IMR-90 (cell line): ENCODE results near the gene NSA2. TPM values are rescaled to one million over a fixed set of nuclear protein-coding genes. Genes with fewer than 3 reads are reported as not detected.
A peak's percentile ranks its signal among the peaks of the same experiment; 100 is the strongest.

Experiments
- ATAC-seq: fragments of 200-7000 bp; cut with Tn5 transposase; 2 replicates; pipeline ENCODE4 v1.9.1; 2020; ENCODE audit warnings: low read depth, mild to moderate bottlenecking, moderate library complexity
- BruUV-seq: library from RNA; stranded (reverse); fragments of 400-500 nt; replicated peaks from 2 replicates; lab custom pipeline; 2021; lab: Mats Ljungman, UMichigan
- CTCF ChIA-PET: fragments of 300-600 bp; formaldehyde crosslinking; extraction: SDS; loops from one replicate; lab custom pipeline; 2021; ENCODE audit warnings: antibody characterized with exemption; lab: Yijun Ruan, JAX
- POLR2A ChIA-PET: fragments of 300-600 bp; sonication (Branson Sonifier 250); formaldehyde crosslinking; loops from one replicate; lab custom pipeline; 2022; ENCODE audit warnings: antibody characterized with exemption; ENCODE audit not compliant: unreplicated experiment; lab: Charles Lee
- DNase-seq: peaks from one replicate; pipeline ENCODE4 v3.0.0; 2013
- H2AFZ ChIP-seq: replicated peaks from 2 replicates; pipeline ENCODE3; 2013; ENCODE audit warnings: low read length, mild to moderate bottlenecking; ENCODE audit not compliant: poor library complexity
- H2AK5ac ChIP-seq: 2 replicates; pipeline ENCODE4 v1.6.1; 2013; ENCODE audit warnings: low read depth, low read length, inconsistent platforms
- H2AK9ac ChIP-seq: replicated peaks from 2 replicates; pipeline ENCODE3; 2013; ENCODE audit warnings: mild to moderate bottlenecking, low read depth, low read length, moderate library complexity; ENCODE audit not compliant: poor library complexity
- H2BK120ac ChIP-seq: 2 replicates; pipeline ENCODE4 v1.6.1; 2013; ENCODE audit warnings: low read depth, low read length, inconsistent platforms
- H2BK15ac ChIP-seq: 3 replicates; pipeline ENCODE4 v1.6.1; 2013; ENCODE audit warnings: low read depth, low read length, inconsistent platforms
- H2BK20ac ChIP-seq: 2 replicates; pipeline ENCODE4 v1.6.1; 2013; ENCODE audit warnings: low read depth, mild to moderate bottlenecking, inconsistent platforms, low read length, moderate library complexity
- H2BK5ac ChIP-seq: 2 replicates; pipeline ENCODE4 v1.6.1; 2013; ENCODE audit warnings: mild to moderate bottlenecking, low read depth, low read length, inconsistent platforms; ENCODE audit not compliant: poor library complexity, severe bottlenecking
- H3K14ac ChIP-seq: replicated peaks from 2 replicates; pipeline ENCODE4 v1.6.1; 2013; ENCODE audit warnings: low read depth, low read length, inconsistent platforms
- H3K18ac ChIP-seq: 2 replicates; pipeline ENCODE4 v1.6.1; 2013; ENCODE audit warnings: low read depth, low read length, control low read depth
- H3K23ac ChIP-seq: 2 replicates; pipeline ENCODE4 v1.6.1; 2013; ENCODE audit warnings: low read depth, low read length, inconsistent platforms
- H3K27ac ChIP-seq: 2 replicates; pipeline ENCODE4 v1.5.1; 2013; ENCODE audit warnings: mild to moderate bottlenecking, control low read depth, low read length; ENCODE audit not compliant: insufficient read depth
- H3K27me3 ChIP-seq: 2 replicates; pipeline ENCODE4 v1.6.1; 2013; ENCODE audit warnings: low read length; ENCODE audit not compliant: control insufficient read depth, insufficient read depth
- H3K36me3 ChIP-seq: 2 replicates; pipeline ENCODE4 v1.6.1; 2013; ENCODE audit warnings: low read length, mixed read lengths; ENCODE audit not compliant: control insufficient read depth, insufficient read depth
- H3K4ac ChIP-seq: 2 replicates; pipeline ENCODE4 v1.6.1; 2013; ENCODE audit warnings: low read depth, low read length, inconsistent platforms
- H3K4me1 ChIP-seq: 2 replicates; pipeline ENCODE4 v1.6.1; 2013; ENCODE audit warnings: low read length, mixed read lengths; ENCODE audit not compliant: control insufficient read depth, insufficient read depth
- H3K4me2 ChIP-seq: 2 replicates; pipeline ENCODE4 v1.6.1; 2013; ENCODE audit warnings: low read depth, mild to moderate bottlenecking, control low read depth, low read length, moderate library complexity
- H3K4me3 ChIP-seq: 2 replicates; pipeline ENCODE4 v1.5.1; 2013; ENCODE audit warnings: low read depth, mild to moderate bottlenecking, control low read depth, low read length, moderate library complexity; ENCODE audit not compliant: insufficient read depth
- H3K56ac ChIP-seq: 2 replicates; pipeline ENCODE4 v1.6.1; 2013; ENCODE audit warnings: low read length, inconsistent platforms; ENCODE audit not compliant: insufficient read depth; ENCODE audit errors: extremely low read depth
- H3K79me1 ChIP-seq, 2 experiments: 2 replicates each; pipeline ENCODE4 v1.6.1; 2013; ENCODE audit warnings: low read length in 2 of 2, inconsistent platforms in 1 of 2, low read depth in 1 of 2
- H3K9ac ChIP-seq: 2 replicates; pipeline ENCODE4 v1.6.1; 2013; ENCODE audit warnings: low read depth, low read length, control low read depth
- H3K9me1 ChIP-seq: 2 replicates; pipeline ENCODE4 v1.6.1; 2013; ENCODE audit warnings: low read length, inconsistent platforms; ENCODE audit not compliant: insufficient read depth
- H3K9me3 ChIP-seq: 2 replicates; pipeline ENCODE4 v1.6.1; 2013; ENCODE audit warnings: low read length; ENCODE audit not compliant: control insufficient read depth, insufficient read depth
- H4K20me1 ChIP-seq: 2 replicates; pipeline ENCODE4 v1.6.1; 2013; ENCODE audit warnings: low read length, inconsistent platforms; ENCODE audit not compliant: insufficient read depth
- H4K5ac ChIP-seq: 2 replicates; pipeline ENCODE4 v1.6.1; 2013; ENCODE audit warnings: mild to moderate bottlenecking, low read depth, low read length, control low read depth
- H4K8ac ChIP-seq, 2 experiments: 2 replicates each; pipeline ENCODE4 v1.6.1; 2013; ENCODE audit warnings: low read depth in 2 of 2, low read length in 2 of 2, control low read depth in 1 of 2, inconsistent platforms in 1 of 2
- H4K91ac ChIP-seq: 2 replicates; pipeline ENCODE4 v1.6.1; 2013; ENCODE audit warnings: low read depth, low read length, inconsistent platforms; ENCODE audit not compliant: insufficient read depth
- BHLHE40 ChIP-seq: fragments of 150-350 bp; IDR thresholded peaks from 2 replicates; pipeline ENCODE4 v1.6.1; 2016; ENCODE audit warnings: mild to moderate bottlenecking, low read depth, low read length
- ELK1 ChIP-seq: fragments of 150-350 bp; IDR thresholded peaks from 2 replicates; pipeline ENCODE4 v1.6.1; 2016; ENCODE audit warnings: low read depth, mild to moderate bottlenecking, low read length, moderate library complexity, borderline replicate concordance
- FOS ChIP-seq: fragments of 150-350 bp; IDR thresholded peaks from 2 replicates; pipeline ENCODE4 v1.6.1; 2016; ENCODE audit warnings: low read depth, low read length
- MAZ ChIP-seq: IDR thresholded peaks from 2 replicates; pipeline ENCODE4 v1.6.1; 2012; ENCODE audit warnings: low read depth, mild to moderate bottlenecking, low read length, improper control_type of control experiment, moderate library complexity, borderline replicate concordance
- RCOR1 ChIP-seq: IDR thresholded peaks from 2 replicates; pipeline ENCODE4 v1.6.1; 2012; ENCODE audit warnings: mild to moderate bottlenecking, low read length, improper control_type of control experiment; ENCODE audit not compliant: insufficient replicate concordance
- RFX5 ChIP-seq: IDR thresholded peaks from 2 replicates; pipeline ENCODE4 v1.8.0; 2012; ENCODE audit warnings: low read depth, mild to moderate bottlenecking, low read length, moderate library complexity
- USF2 ChIP-seq: fragments of 150-350 bp; IDR thresholded peaks from 2 replicates; pipeline ENCODE4 v1.6.1; 2017; ENCODE audit warnings: mild to moderate bottlenecking, antibody characterized with exemption, low read length, low read depth
- WGBS, 2 experiments: methylation state at CpG; one replicate each; pipeline versions ENCODE4 v1.1.5 to v1.1.7; 2013; ENCODE audit warnings: missing lambda C conversion rate in 2 of 2; ENCODE audit not compliant: insufficient read length in 1 of 2; ENCODE audit errors: extremely low coverage in 2 of 2; 5-methylcytosine and 5-hydroxymethylcytosine counted together
- dilution Hi-C: fragments of 300-500 bp; cut with HindIII; formaldehyde crosslinking; loops from one replicate; pipeline ENCODE4 v1.14.3; 2018; ENCODE audit warnings: low sequenced_read_pairs; ENCODE audit not compliant: unreplicated experiment
- in situ Hi-C: fragments of 300-500 bp; cut with MboI; formaldehyde crosslinking; loops from 3 replicates; pipeline ENCODE4 v1.14.3; 2019; ENCODE audit warnings: low sequenced_read_pairs, inconsistent platforms, mixed read lengths
- intact Hi-C: fragments of 100-400 bp; cut with micrococcal nuclease; formaldehyde crosslinking; loops from 2 replicates; pipeline ENCODE4 v1.10.0; 2022
- polyA plus RNA-seq, 3 experiments: library from polyadenylated mRNA; depleted of rRNA; stranded (reverse); fragments of >200 nt; gene quantifications; 2 replicates each; pipeline ENCODE4 v1.2.3, GENCODE V29; 2012; ENCODE audit warnings: low replicate concordance in 1 of 3
- total RNA-seq: library from RNA; depleted of rRNA; stranded (reverse); fragments of >200 nt; gene quantifications from 2 replicates; pipeline ENCODE4 v1.2.3, GENCODE V29; 2012

The NSA2 gene
- total and polyA plus RNA-seq, 2 of the 4 experiments (the other 2 are of a cell fraction): 5.4 to 33.9 TPM

- Histone ChIP-seq H3K27me3 (no peaks in the 10 kb centered on the region), H2BK120ac (no peak overlapping the region), H2AFZ (no peak overlapping the region), H3K23ac (no peak overlapping the region; the same call in 1 of the 2 replicates), H4K20me1 (no peaks in the 10 kb centered on the region), H3K9me3 (no peaks in the 10 kb centered on the region), H3K79me1 (peaks cover 20 to 42% of the 10 kb centered on the region in 2 experiments), H2AK5ac (no peak overlapping the region), H2BK20ac (no peak overlapping the region), H3K18ac (no peak overlapping the region), H3K56ac (no peak overlapping the region), H3K4me1 (peaks cover 7% of the 10 kb centered on the region), H3K4me2 (peak overlapping the region; percentile 98), H3K4ac (no peak overlapping the region), H3K14ac (no peak overlapping the region), H2AK9ac (no peak overlapping the region), H4K91ac (no peak overlapping the region), H3K27ac (peak overlapping the region; percentile 54; the same call in 1 of the 2 replicates), H3K9me1 (no peaks in the 10 kb centered on the region), H4K8ac (peak overlapping the region in 1 of 2 experiments; percentile 93; a peak in 1 of 4 replicates), H3K4me3 (peak overlapping the region; percentile 82), H2BK5ac (no peak overlapping the region), H4K5ac (no peak overlapping the region), H3K9ac (peak overlapping the region; percentile 74; the same call in 1 of the 2 replicates), H2BK15ac (no peak overlapping the region), H3K36me3 (peaks cover 4% of the 10 kb centered on the region; the same call in 1 of the 2 replicates)
- in situ Hi-C loops (loop anchor here (25.0 kb wide), 1 partner anchor 596 kb away; no protein-coding TSS in a partner anchor), dilution Hi-C loops (no loop called here), intact Hi-C loops (loop anchor here (2.0 kb wide), 2 partner anchors 285 to 499 kb away; no protein-coding TSS in a partner anchor)
- ATAC-seq: no peak
- WGBS, 2 experiments: 77% methylated on average over 7 of the region's 27 CpGs; no CpG with 5 or more reads in 1 of the 2 experiments
- no peak for DNase-seq
- ChIA-PET CTCF (interaction anchor here (1.7 kb wide), 1 partner anchor 16 kb away, joined by 5 read pairs; no protein-coding TSS in a partner anchor), POLR2A (interaction anchor here (0.6 kb wide), 1 partner anchor 14 kb away, joined by 3 read pairs; no protein-coding TSS in a partner anchor)
- BruUV-seq: no TSS peak
- TF ChIP-seq USF2: no peak
- no peak for TF ChIP-seq MAZ
- TF ChIP-seq RFX5: no peak
- TF ChIP-seq RCOR1: no peak
- no peak for TF ChIP-seq ELK1
- no peak for TF ChIP-seq BHLHE40
- no peak for TF ChIP-seq FOS
Observed at GRCh38 chr5:74765929-74766328, 1.1 kb upstream of the NSA2 start.
